HG03558 (cell line): Measurements from ENCODE around the gene HSPE1.
"Not testable (repeated sequence)": the region's sequence is repeated elsewhere in the genome, so short reads cannot be mapped to it uniquely, and the experiment has no call there.

Source experiments
- ATAC-seq: cut with Tn5 transposase; IDR thresholded peaks from one replicate; pipeline ENCODE4 v1.9.1; 2021; ENCODE audit warnings: moderate number of reproducible peaks; ENCODE audit not compliant: unreplicated experiment; ENCODE audit errors: extremely low read depth

HSPE1 gene

DNA sequence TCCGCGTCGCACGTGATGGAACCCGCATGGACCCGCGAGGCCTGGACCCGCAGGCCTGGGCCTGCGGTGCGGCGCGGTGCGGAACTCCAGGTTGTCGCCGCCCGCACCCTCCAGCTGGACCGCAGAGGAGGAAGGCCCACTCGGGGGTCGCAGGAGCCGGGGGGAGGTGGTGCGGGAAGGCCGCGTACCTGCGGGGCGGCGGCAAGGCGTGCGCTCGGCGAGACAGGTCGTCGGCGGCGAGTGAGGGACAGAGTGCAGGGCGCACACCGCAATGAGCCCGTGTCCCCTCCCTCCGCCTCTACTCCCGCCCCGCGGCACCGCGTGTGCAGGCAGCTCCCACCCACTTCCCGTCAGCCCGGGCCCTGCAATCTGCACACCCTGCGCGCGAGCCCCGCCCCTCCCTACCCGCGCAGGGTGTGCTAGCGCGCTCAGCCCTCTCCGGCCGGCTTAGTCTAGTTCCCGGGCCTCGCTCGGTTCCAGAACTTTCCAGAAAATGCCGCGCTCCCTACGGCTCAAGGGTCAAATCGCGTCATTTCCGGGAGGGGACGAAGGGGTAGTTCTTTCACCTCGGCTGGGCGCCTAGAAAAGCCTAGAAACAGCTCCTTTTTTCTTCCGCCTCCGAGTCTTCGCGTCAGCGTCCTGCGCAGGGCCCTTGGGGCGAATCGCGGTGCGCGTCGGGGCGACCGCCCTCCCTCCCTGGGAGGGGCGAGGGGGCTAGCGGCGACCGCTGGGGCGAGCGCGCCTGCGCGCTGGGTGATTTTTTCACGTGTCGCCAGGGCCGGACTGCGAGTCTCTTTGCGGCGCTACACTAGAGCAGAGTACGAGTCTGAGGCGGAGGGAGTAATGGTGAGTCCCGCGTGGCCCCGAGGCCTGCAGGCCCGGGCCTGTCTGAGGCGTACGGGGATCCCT, at the start of gene HSPE1, which contains the start of gene HSPD1:
TSS of gene HSPE1 (plus strand) at position 786 of the 909 bp plus-strand sequence. CDS start at position 844, 58 bp downstream.
TSS of gene HSPD1 (minus strand) at position 247 of the 909 bp plus-strand sequence. CDS start 992 bp downstream, outside the sequence.
- ATAC-seq = peak; percentile 72

DNA sequence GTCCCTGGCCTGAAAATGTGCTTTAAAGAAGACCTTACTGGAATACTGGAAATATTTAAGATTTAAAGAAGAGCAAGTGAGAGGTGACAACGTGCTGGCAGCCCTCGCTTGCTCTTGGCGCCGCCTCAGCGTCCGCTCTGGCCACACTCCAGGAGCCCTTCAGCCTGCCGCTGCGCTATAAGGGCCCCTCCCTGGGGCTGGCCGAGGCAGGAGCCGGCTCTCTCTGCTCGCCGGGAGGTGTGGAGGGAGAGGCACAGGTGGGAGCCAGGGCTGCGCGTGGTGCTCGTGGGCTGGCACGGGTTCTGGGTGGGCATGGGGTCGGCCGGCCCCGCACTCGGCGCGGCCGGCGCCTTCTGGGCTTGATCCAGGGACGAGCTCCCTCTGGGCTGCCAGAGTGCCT, 49.7 kb upstream of the HSPE1 start:
- ATAC-seq = no peak

DNA sequence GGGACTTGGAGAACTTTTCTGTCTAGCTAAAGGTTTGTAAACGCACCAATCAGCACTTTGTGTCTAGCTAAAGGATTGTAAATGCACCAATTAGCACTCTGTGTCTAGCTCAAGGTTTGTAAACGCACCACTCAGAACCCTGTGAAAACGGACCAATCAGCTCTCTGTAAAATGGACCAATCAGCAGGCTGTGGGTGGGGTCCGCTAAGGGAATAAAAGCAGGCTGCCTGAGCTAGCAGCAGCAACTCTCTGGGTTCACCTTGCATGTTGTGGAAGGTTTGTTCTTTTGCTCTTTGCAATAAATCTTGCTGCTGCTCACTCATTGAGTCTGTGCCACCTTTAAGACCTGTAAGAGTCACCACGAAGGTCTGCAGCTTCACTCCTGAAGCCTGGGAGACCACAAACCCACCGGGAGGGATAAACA, 49.2 kb upstream of the HSPE1 start:
- not testable (repeated sequence) for ATAC-seq

DNA sequence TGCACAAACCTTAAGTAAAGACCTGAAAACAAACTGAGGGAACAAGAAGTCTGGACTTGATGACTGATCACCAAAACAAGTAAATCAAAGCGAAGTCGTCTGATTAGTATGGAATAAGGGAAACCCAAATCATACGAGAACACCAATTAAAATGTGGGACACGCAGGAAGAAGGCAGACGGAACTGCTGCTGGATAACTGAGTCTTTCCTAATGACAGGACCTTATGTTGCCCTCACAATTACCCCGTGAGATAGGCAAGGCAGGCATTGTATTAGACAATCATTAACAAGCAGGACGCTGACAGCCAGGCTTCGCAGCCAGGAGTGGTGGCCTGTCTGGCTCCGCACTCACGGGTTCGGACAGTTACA, 47.4 kb upstream of the HSPE1 start:
- ATAC-seq = no peak

DNA sequence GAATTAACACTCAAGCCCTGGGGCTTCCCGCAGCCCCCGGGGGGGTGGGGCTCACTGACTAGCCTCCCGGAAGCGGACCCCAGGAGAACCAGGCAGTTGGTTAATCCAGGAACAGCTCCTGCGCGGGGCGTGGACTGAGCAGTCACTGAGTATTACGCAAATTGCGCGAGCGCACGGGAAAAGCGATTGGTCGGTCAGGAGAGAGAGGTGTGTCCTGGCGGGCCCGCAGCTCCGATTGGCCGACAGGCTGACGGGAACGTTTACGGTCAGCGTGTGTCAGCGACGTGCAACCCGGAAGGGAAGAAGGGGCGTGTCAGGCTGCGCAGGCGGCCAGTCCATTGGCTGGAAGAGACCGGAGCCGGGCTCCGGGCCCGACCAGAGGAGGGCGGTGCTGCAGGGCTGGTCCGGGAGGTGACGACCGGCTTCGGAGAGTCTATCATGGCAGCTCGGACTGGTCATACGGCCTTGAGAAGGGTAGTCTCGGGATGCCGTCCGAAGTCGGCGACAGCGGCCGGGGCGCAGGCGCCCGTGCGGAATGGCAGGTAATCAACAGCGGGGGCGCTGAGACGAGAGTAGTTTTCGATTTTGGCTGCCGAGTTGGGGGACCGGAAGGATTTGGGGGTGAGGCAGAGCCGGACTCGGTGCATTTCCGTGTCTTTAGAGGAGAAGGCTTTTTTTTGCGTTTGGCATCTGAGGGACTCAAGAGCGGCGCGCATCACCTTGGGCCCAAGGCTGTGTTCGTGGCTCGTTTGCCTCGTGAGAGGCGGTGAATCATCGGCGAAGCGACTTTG, 46.9 kb upstream of the HSPE1 start, which contains the start of gene COQ10B:
TSS of gene COQ10B (plus strand) at position 430 of the 791 bp plus-strand sequence. CDS start at position 439, 9 bp downstream.
- peak; percentile 90 for ATAC-seq

DNA sequence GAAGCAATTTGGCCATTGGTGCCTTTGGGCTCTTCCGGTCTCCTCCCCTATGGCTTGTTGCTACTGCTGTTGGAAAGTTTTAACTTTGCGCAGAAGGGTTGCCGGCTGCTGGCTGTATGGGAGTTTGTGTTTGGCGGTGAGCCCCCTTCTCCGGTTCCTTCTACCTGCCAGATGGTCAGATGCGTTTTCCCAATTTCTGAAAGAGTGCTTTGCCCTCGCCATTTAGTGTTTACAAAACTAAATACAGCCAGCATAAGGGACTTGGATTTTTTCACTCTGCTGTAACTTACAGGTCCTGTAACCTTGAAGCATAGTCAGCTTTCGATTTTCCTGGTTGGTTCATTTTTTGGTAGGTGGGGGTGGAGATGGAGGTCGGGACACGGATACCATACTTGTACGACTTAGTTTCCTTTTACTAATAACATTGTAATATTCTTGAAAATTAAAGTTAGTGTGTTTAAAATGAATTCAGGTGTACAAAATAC, 46.2 kb upstream of the HSPE1 start:
- peak; percentile 9 for ATAC-seq

DNA sequence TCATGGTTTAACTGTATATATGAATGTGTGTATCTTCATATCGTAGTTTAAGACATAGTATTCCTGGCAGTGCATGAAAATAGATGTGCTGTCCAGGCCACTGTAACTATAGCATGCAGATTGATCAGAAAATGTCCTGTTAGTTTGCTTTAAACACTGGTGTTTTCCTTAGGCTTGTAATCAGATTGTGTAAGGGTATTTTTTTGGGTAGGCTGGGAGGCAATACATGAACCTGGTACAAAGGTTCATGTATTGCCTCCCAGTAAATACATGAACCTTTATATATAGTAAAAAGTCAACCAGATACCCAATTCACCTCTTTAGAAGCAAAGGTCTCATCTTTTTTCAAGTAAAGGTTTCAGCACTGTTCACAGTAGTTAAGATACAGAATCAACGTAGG, 45.3 kb upstream of the HSPE1 start:
- ATAC-seq = no peak

DNA sequence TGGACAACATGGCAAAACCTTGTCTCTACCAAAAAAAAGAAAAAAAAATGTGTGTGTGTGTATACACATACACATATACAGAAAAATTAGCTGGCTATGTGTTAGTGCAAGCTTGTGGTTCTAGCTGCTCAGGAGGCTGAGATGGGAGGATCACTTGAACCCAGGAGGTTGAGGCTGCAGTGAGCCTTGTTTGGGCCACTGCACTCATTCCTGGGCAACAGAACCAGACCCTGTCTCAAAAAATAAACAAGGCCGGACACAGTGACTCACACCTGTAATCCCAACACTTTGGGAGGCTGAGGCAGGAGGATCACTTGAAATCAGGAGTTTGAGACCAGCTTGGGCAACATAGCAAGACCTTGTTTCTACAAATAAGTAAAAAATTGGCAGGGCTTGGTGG, 44.8 kb upstream of the HSPE1 start:
- ATAC-seq = no peak

DNA sequence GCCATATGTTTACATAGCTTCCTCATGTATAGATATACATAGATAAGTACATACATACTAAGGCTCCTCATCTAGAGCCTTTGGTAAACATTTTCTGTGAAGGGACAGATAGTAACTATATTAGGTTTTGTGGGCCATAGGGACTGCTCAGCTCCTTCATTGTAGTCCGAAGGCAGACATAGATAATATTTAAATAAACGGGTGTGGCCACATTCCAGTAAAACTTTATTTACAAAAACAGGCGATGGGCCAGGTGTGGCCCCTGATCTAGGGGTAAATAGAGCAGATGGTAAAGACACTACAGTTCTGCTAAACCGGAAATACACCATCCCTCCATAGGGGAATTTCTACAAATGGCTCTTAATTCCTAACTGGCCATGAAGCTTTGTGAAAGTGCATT, 39.5 kb upstream of the HSPE1 start:
- no peak for ATAC-seq

DNA sequence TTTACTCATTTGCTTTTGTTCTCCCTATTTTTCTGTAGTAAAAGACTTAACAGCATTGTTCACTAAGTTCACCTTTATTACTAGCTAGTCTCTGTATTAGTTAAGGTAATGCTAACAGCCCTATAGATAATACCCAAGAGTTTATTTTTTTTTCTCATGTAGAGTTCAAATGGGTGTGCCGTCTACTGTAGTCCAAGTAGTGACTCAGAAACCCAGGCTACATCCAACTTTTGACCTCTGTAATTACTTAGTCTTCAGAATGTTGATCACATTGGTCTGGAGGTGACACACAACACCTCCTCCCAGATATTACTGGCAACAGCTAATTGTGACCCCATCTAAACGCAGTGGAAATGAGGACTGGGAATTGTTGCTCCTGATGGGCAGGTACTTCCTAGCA, 39.1 kb upstream of the HSPE1 start:
- ATAC-seq = no peak

DNA sequence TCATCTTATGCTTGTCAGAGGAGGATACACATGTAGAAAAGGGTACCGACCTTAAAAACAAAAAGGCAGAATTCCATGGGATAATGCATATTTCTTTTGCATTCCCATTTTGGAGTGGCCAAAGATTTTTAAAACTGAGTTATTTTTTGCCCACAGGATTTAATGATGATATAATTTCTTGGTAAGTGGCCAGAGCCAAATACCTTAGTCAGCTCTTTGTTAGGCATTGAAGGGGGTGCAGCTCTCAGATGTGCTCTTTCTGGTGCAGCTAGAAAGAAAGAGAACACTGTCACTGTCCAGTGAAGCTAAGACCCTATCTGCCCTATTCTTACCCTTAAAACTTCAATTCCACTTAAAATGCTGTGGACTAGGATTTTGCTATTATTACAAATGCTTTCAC, 36.0 kb upstream of the HSPE1 start:
- no peak for ATAC-seq

DNA sequence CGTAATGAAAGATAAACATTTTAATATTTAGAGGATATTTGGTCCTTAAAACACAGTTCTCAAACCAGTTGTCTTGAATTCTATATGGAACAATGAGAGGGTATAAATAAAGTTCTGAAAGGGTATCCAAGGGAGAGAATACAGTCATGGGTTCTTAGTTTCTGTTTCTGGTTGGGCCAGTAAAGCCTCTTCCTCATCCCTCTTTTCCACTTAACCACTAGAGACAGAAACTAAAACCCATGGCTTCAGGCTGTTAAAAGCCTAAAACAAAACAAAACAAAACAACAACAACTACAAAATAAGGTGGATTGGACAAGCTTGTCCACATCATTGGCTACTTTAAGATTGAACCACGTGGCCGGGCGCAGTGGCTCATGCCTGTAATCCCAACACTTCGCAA, 28.0 kb upstream of the HSPE1 start:
- ATAC-seq = no peak

DNA sequence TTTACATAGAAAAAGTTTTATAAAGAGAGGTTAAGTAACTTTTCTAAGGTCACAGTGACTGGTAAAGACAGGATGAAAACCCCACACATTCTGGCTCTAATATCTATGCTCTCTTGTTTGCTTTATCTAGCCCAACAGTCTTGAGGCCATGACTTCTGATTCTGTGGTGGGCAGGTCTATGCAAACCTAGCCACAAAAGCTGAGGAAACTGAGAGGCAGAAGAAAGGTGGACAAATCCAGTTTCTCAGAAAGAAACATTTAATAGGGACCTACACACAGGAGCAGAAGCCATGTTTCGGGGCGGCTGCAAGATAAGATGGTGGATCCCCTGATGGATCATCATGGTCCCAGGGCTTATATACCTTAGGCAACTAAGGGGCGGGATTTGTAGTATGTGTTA, 22.4 kb upstream of the HSPE1 start:
- ATAC-seq = no peak

DNA sequence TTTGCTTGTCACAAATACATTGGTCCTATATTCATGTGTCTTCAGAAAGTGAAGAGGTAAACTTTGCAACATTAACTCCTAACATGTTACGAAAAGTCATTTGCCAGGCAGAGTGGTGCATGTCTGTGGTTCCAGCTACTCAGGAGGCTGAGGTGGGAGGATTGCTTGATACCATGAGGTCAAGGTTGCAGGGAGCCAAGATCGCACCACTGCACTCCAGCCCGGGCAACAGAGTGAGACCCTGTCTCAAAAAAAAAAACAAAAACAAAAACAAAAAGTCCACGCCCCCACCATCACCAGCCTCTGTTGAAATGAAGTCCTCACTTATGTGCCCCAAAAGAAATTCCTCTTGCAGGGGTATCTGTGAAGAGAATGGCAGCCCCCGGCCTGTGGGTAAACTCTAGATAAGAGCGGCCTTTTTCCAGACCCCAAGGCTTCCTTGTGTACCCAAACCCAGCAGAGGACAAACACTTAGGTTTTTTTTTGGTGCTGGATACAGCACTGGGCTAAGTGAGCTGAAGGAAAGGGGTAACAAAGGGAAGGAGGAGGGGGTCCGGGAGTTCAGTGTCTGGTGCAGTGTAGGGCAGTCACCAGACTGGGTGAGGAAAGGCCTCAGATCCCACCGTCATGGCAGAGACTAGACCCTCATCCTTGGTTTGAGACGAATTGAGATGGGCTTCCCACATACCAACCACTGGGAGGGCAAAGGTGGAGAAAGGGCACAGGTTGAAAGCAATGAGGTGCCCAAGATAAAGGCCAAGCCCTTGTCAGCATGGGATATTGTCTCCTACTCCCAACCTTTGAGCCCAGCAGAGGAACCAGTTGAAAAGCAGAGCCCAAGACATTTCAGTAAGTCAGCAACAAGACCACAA, 19.8 kb upstream of the HSPE1 start:
- ATAC-seq = no peak

DNA sequence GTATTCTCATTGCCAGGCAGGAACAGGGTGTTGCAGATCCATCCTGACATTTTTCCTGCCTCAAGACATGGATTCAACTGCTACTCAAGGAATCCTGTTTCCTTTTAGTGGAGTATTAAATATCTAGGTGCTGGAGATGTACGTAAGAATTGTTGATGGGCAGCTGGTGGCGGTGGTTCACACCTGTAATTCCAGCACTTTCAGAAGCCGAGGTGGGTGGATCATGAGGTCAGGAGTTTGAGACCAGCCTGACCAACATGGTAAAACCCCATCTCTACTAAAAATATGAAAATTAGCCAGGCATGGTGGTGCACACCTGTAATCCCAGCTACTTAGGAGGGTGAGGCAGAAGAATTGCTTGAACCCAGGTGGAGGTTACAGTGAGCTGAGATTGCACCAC, 15.9 kb upstream of the HSPE1 start:
- ATAC-seq = not testable (repeated sequence)

DNA sequence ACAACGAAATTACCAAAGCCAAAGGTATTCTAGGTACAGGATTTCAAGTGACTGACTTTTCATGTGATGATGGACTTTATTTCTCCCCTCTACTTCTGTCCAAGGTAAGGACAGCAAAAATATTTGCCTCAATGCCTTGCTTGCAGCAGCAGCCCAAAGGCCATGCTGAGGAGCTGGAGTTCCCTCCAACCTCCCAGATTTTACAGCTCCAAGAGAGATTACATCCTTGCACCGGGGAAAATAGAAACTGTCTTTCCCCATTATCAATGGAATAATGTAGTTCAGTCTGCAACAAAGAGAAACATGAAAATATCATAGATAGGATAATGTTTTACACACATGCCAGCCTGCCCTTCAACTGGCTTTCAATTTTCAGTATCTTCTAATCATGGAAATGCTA, 14.0 kb upstream of the HSPE1 start:
- ATAC-seq = no peak

DNA sequence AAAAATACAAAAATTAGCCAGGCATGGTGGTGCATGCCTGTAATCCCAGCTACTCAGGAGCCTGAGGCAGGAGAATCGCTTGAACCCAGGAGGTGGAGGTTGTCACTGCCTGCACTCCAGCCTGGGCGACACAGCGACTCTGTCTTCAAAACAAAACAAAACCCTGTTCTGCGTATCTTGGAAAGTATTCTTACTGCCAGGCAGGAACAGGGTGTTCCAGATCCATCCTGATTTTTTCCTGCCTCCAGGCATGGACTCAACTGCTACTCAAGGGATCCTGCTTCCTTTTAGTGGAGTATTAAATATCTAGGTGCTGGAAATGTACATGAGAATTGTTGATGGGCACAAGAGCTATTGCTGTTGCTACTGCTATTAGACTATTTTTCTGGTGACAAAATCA, 12.8 kb upstream of the HSPE1 start:
- ATAC-seq = no peak

DNA sequence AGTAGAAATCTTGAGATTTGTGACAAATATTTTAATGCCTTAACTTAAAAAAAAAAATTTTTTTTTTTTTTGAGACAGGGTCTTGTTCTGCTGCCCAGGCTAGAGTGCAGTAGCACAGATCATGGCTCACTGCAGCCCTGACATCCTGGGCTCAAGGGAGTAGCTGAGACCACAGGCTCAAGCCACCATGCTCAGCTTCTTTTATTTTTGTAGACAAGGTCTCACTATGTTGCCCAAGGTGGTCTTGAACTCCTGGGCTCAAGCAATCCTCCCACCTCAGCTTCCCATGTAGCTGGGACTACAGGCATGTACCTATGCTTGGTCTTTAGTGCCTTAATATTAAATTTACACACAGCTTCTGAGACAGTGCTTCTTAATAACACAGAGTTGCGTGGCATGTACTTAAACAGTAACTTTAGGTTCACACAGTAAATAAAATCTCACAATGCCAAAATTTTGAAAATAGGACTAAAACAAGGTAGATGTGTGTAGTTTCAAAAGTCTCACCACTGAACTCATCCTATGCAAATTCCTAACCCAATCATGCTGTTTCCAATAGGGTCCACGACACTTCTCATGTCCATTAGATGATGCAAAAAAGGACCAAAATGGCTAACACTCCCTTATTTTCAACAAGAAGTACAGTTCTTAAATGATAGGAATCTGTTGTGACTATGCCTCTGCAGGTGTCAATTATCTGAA, 4.6 kb upstream of the HSPE1 start:
- ATAC-seq = no peak

DNA sequence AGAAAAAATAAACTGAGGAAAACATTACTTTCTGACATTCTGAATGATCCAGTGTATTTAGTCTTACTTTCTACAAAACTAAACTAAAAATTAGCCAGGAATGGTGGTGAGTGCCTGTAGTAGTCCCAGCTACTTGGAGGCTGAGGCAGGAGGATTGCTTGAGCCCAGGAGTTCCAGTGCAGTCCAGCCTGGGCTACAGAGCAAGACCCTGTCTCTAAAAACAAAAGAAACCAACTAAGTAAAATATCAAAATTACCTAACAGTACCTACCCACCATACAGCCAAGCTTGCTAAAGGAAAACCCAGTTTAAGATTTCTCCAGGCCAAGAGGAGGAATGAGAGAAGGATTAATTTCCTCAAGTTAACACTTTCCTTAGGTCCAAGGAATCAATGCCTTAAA, 3.5 kb upstream of the HSPE1 start:
- no peak for ATAC-seq
